Type B pancreatic cell (in vitro differentiated cells): ENCODE measurements around the gene TAP1. TPM values are rescaled to one million over a fixed set of nuclear protein-coding genes. Genes with fewer than 3 reads are reported as not detected.

Experiments
- total RNA-seq: library from RNA; stranded (reverse); gene quantifications from 2 replicates; pipeline ENCODE4 v1.2.1, GENCODE V29; 2021; ENCODE audit warnings: low replicate concordance

TAP1 gene
- total RNA-seq, 1 donor from 2014 or later: 16.7 TPM

Other genes with a start within 250 kb of the TAP1 start
- gene HLA-DQA1, start 216.3 kb downstream of the TAP1 start, total RNA-seq: not detected in 2 replicates
- 5.1 and 12.8 TPM in 2 replicates for gene HLA-DQB1, start 187.0 kb downstream of the TAP1 start, total RNA-seq
- gene HLA-DQA2, start 112.3 kb downstream of the TAP1 start, total RNA-seq: not detected in 2 replicates
- not detected in 2 replicates for gene HLA-DQB2, start 90.2 kb downstream of the TAP1 start, total RNA-seq
- gene HLA-DOB, start 36.7 kb downstream of the TAP1 start, total RNA-seq: 0.88 TPM in 1 of 2 replicates, not detected in the other
- 22.0 and 49.7 TPM in 2 replicates for gene TAP2, start 15.0 kb downstream of the TAP1 start, total RNA-seq
- gene PSMB8, start 9.7 kb downstream of the TAP1 start, total RNA-seq: 17.3 and 36.8 TPM in 2 replicates
- 5.7 and 16.9 TPM in 2 replicates for gene PSMB9, start 488 bp upstream of the TAP1 start, total RNA-seq
- 0.43 and 0.80 TPM in 2 replicates for gene HLA-DMB, start 87.3 kb upstream of the TAP1 start, total RNA-seq
- 1.5 and 2.0 TPM in 2 replicates for gene HLA-DMA, start 99.4 kb upstream of the TAP1 start, total RNA-seq
- gene BRD2, start 114.9 kb upstream of the TAP1 start, total RNA-seq: 212 and 241 TPM in 2 replicates
- 0.52 and 2.5 TPM in 2 replicates for gene HLA-DOA, start 155.9 kb upstream of the TAP1 start, total RNA-seq
- 1.3 and 2.6 TPM in 2 replicates for gene HLA-DPA1, start 219.9 kb upstream of the TAP1 start, total RNA-seq
- 10.9 and 27.3 TPM in 2 replicates for gene HLA-DPB1, start 222.3 kb upstream of the TAP1 start, total RNA-seq